Subcutaneous adipose tissue (tissue), 4 donors: ENCODE results near the gene DCTN2. TPM values are rescaled to one million over a fixed set of nuclear protein-coding genes. Genes with fewer than 3 reads are reported as not detected.

Source experiments
- CTCF ChIP-seq: fragments of 450-650 bp; IDR thresholded peaks from one replicate; pipeline ENCODE4 v1.5.1; 2016; ENCODE audit warnings: low read depth, mild to moderate bottlenecking, control low read depth, antibody characterized with exemption, moderate library complexity
- total RNA-seq, 4 donors: library from RNA; depleted of rRNA; stranded (reverse); fragments of >200 nt; gene quantifications; one replicate each; pipeline ENCODE4 v1.1.0, GENCODE V29; 2016

DCTN2 gene
- total RNA-seq, 4 donors from 2014 or later, result 78.6 to 161 (median 131) TPM

GRCh38 chr12:57551637-57552305, 4.8 kb upstream of the DCTN2 start:
- TF ChIP-seq CTCF, result no peak

- no peak for TF ChIP-seq CTCF
Observed at GRCh38 chr12:57550641-57551549, 3.9 kb upstream of the DCTN2 start.

- TF ChIP-seq CTCF, result no peak
Observed at GRCh38 chr12:57549909-57550640, 3.1 kb upstream of the DCTN2 start, which contains the start of gene KIF5A. Gene KIF5A, plus strand, starts transcription at chr12:57550044. Its CDS starts 228 bp downstream, at chr12:57550272.

GRCh38 chr12:57549203-57549908, 2.4 kb upstream of the DCTN2 start:
- TF ChIP-seq CTCF, result no peak

- TF ChIP-seq CTCF, result no peak
Observed at GRCh38 chr12:57548488-57548887, 1.5 kb upstream of the DCTN2 start.

- no peak for TF ChIP-seq CTCF
Observed at GRCh38 chr12:57548013-57548315, 972 bp upstream of the DCTN2 start.
